K562 treated with DMSO at 1 percent for 48 hours (cell line): Measurements from ENCODE around the gene RFPL2. TPM values are rescaled to one million over a fixed set of nuclear protein-coding genes. Genes with fewer than 3 reads are reported as not detected.

Source experiments
- total RNA-seq: library from RNA; unstranded; fragments of 300-600 nt; gene quantifications from 2 replicates; pipeline ENCODE4 v1.2.3, GENCODE V29; 2022; ENCODE audit warnings: low replicate concordance; ENCODE audit errors: extremely low read depth

The RFPL2 gene
- not detected in 2 replicates for total RNA-seq

DNA sequence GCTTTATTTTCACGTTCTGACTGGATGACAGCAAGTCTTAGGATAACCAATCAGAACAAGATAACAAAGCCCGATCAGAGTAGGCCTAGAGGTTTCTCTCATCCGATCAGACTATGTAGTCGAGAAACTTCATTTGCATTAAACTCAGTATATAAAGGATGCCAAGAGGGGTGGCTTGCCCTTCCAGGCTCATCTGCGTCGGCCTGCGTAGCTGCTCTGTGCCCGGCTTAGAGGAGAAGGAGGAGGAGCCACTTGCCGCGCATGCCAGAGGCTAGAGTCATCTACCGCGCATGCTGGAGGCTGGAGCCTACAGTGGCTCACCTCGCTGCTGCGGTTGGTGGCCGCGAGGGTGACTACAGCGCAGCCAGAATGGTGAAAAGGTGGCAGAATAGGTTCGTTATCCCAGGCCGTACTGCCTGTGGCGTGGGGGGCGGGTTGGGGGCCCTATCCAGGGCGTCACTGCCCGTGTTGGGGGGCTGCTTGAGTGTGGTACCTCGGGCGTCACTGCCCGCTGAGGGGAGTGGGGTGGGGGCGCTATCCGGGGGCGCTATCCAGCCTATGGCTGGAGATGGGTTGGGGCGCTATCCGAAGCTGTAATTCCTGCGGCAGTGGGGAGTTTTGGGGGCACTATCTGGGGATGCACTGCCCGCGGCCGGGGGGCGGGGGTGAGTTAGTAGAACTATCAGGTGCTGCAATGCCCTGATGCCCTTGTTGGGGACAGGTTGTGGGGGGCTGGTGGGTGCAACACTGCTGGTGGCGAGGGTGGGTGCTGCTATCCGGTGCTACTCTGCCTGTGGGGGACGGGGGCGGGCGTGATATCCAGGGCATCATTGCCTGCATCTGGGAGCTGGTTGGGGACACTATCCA lies at the start of gene RFPL2:
Gene RFPL2 (minus strand): TSS at position 218 of the 867 bp plus-strand sequence. CDS start 2,622 bp downstream, outside the sequence.

DNA sequence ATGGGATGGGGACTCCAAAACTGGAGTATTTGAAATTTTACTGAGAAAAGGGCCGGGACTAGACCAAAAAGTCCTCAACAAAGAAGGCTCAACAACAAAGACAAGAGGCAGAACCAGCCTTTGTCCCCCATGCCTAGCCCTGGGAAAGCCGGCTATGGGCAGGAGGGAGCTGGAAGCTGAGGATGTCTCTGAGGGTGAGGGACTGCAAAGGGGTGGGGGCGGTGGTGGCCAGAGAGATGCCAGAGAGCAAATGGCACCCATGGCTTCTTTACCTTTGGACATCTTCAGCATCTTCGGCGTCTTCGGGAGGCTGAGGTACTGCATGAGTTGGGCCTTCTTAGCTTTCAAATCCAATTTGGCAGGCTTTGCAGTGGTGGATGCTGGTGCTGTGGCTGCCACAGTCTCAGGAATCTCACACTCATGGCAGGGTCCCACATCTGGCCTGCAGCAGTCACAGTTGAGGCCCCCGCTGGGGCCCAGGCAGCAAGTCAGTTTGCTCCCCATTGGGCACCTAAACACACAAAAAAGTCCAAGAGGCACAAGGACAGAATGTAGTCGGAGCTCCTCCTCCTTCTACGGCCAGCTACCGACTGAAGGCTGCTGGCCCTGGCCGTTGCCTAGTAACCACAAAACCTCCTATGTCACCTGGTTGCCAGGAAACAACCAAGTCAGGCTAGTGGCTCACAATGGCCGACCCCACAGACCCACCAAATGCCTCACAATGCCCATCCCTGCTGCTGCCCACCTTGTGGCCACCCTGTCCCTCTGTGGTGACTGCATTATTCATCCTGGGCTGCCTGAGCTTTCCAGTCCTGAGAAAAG lies 46.0 kb downstream of the RFPL2 start, which contains the start of gene C22orf42:
Gene C22orf42 (minus strand): TSS at position 592 of the 822 bp plus-strand sequence. CDS start 88 bp downstream, at position 504.

Other genes starting within 250 kb of the RFPL2 start
- not detected in 2 replicates for gene SLC5A1, start 161.8 kb downstream of the RFPL2 start, total RNA-seq
- gene C22orf42, start 45.8 kb downstream of the RFPL2 start, total RNA-seq = not detected in 2 replicates
- gene SLC5A4, start 50.3 kb upstream of the RFPL2 start, total RNA-seq = not detected in 2 replicates
- not detected in 2 replicates for gene RFPL3, start 152.8 kb upstream of the RFPL2 start, total RNA-seq
- gene RTCB, start 207.2 kb upstream of the RFPL2 start, total RNA-seq = not detected in 2 replicates